DND-41 (cell line): ENCODE data around the gene TMEM92.

Source experiments
- ATAC-seq: fragments of 200-7000 bp; cut with Tn5 transposase; 3 replicates; pipeline ENCODE4 v1.9.1; 2021; ENCODE audit warnings: low read depth; ENCODE audit not compliant: insufficient read depth
- DNase-seq: peaks from one replicate; pipeline ENCODE4 v3.0.0-alpha.2; 2020
- H2AFZ ChIP-seq: 2 replicates; pipeline ENCODE4 v1.6.0; 2012; ENCODE audit warnings: low read depth, low read length
- H3K27ac ChIP-seq: 2 replicates; pipeline ENCODE4 v1.5.1; 2012; ENCODE audit warnings: low read length, inconsistent platforms
- H3K27me3 ChIP-seq: fragments of 200-600 bp; sonication (generic); 2 replicates; pipeline ENCODE4 v1.6.0; 2012; ENCODE audit warnings: low read length, mild to moderate bottlenecking, inconsistent platforms; ENCODE audit not compliant: insufficient read depth, poor library complexity
- H3K36me3 ChIP-seq: 2 replicates; pipeline ENCODE4 v1.5.1; 2012; ENCODE audit warnings: low read length, inconsistent platforms; ENCODE audit not compliant: insufficient read depth
- H3K4me1 ChIP-seq: 2 replicates; pipeline ENCODE4 v1.5.1; 2012; ENCODE audit warnings: mild to moderate bottlenecking, low read length; ENCODE audit not compliant: insufficient read depth
- H3K4me2 ChIP-seq: 2 replicates; pipeline ENCODE4 v1.6.0; 2012; ENCODE audit warnings: mild to moderate bottlenecking, moderate library complexity, low read length, inconsistent platforms; ENCODE audit not compliant: insufficient read depth
- H3K4me3 ChIP-seq, 2 experiments: fragments of 200-600 bp in 1 of 2; shearing (Covaris generic) in 1 of 2; 2 replicates each; pipeline ENCODE4 v1.5.1; 2012 to 2016; ENCODE audit warnings: inconsistent platforms in 2 of 2, low read length in 2 of 2, mild to moderate bottlenecking in 2 of 2, low read depth in 1 of 2, moderate library complexity in 1 of 2
- H3K79me2 ChIP-seq: 2 replicates; pipeline ENCODE4 v1.6.0; 2012; ENCODE audit warnings: low read length, inconsistent platforms; ENCODE audit not compliant: insufficient read depth
- H3K9ac ChIP-seq: 2 replicates; pipeline ENCODE4 v1.6.0; 2012; ENCODE audit warnings: low read depth, mild to moderate bottlenecking, inconsistent platforms, low read length, moderate library complexity
- H3K9me3 ChIP-seq: 2 replicates; pipeline ENCODE4 v1.5.1; 2012; ENCODE audit warnings: low read length, moderate library complexity, mild to moderate bottlenecking, inconsistent platforms; ENCODE audit not compliant: insufficient read depth, severe bottlenecking
- H4K20me1 ChIP-seq: 2 replicates; pipeline ENCODE4 v1.6.0; 2012; ENCODE audit warnings: low read length; ENCODE audit not compliant: insufficient read depth
- CTCF ChIP-seq: IDR thresholded peaks from 2 replicates; pipeline ENCODE4 v1.5.1; 2012; ENCODE audit warnings: borderline replicate concordance, low read length, moderate library complexity, mild to moderate bottlenecking; ENCODE audit not compliant: poor library complexity, severe bottlenecking; ENCODE audit errors: extremely low read depth
- EZH2 ChIP-seq: IDR thresholded peaks from 3 replicates; pipeline ENCODE4 v1.6.1; 2012; ENCODE audit warnings: borderline replicate concordance, low read depth, mild to moderate bottlenecking, moderate library complexity, low read length, inconsistent platforms; ENCODE audit not compliant: severe bottlenecking

TMEM92 gene

GRCh38 chr17:50274142-50274896 is at the start of gene TMEM92:
TMEM92 (plus strand) TSS chr17:50274466; CDS start chr17:50274502, 36 bp downstream.
- H3K27me3 ChIP-seq: peaks cover 37% of the 10 kb centered on the region
- no peaks in the 10 kb centered on the region for H3K36me3 ChIP-seq
- H4K20me1 ChIP-seq: peaks cover 10% of the 10 kb centered on the region
- no peaks in the 10 kb centered on the region for H3K79me2 ChIP-seq
- no peak for TF ChIP-seq CTCF
- TF ChIP-seq EZH2: no peak
- DNase-seq (peak; percentile 19), ATAC-seq (no peak)
- H3K27ac ChIP-seq: no peak within 1 kb of the TSS
- H3K9ac ChIP-seq: peak within 1 kb of the TSS; percentile 20; the same call in 1 of the 2 replicates
- H2AFZ ChIP-seq: no peak within 1 kb of the TSS
- H3K9me3 ChIP-seq: no peaks in the 10 kb centered on the region
- H3K4me2 ChIP-seq: peak within 1 kb of the TSS; percentile 58
- peaks cover 10% of the 10 kb centered on the region for H3K4me1 ChIP-seq
- no peak within 1 kb of the TSS for H3K4me3 ChIP-seq

- Histone ChIP-seq H4K20me1 (no peaks in the 10 kb centered on the region), H3K9me3 (peaks cover 5% of the 10 kb centered on the region), H3K4me2 (no peak overlapping the region), H2AFZ (no peak overlapping the region), H3K4me1 (peaks cover 3% of the 10 kb centered on the region; the same call in 1 of the 2 replicates), H3K9ac (no peak overlapping the region), H3K79me2 (no peaks in the 10 kb centered on the region), H3K4me3 (no peak overlapping the region), H3K36me3 (no peaks in the 10 kb centered on the region), H3K27ac (no peak overlapping the region), H3K27me3 (no peaks in the 10 kb centered on the region)
- DNase-seq: no peak
- TF ChIP-seq CTCF: no peak
- no peak for TF ChIP-seq EZH2
- ATAC-seq: no peak
Measured at GRCh38 chr17:50225701-50226240, 48.5 kb upstream of the TMEM92 start.

- no peak overlapping the region for H3K4me3 ChIP-seq
- H3K4me1 ChIP-seq: no peaks in the 10 kb centered on the region
- DNase-seq (no peak), ATAC-seq (no peak)
- H2AFZ ChIP-seq: no peak overlapping the region
- H3K9ac ChIP-seq: no peak overlapping the region
- H3K4me2 ChIP-seq: no peak overlapping the region
- H3K27me3 ChIP-seq: peaks cover 3% of the 10 kb centered on the region
- TF ChIP-seq CTCF (no peak), EZH2 (no peak)
- H4K20me1 ChIP-seq: no peaks in the 10 kb centered on the region
- no peaks in the 10 kb centered on the region for H3K36me3 ChIP-seq
- no peaks in the 10 kb centered on the region for H3K9me3 ChIP-seq
- H3K27ac ChIP-seq: no peak overlapping the region
- no peaks in the 10 kb centered on the region for H3K79me2 ChIP-seq
Measured at GRCh38 chr17:50234581-50234980, 39.7 kb upstream of the TMEM92 start.
